WTC11 (cell line): ENCODE data around the gene SERAC1.

ENCODE experiments used
- IRF2 ChIP-seq: sonication (generic); formaldehyde crosslinking; IDR thresholded peaks from 2 replicates; pipeline ENCODE4 v1.8.0; 2022; ENCODE audit warnings: low read depth, missing genetic modification reagents, borderline replicate concordance
- KAT7 ChIP-seq: sonication (generic); formaldehyde crosslinking; IDR thresholded peaks from 2 replicates; pipeline ENCODE4 v1.8.1; 2023; ENCODE audit warnings: missing genetic modification reagents, mild to moderate bottlenecking, borderline replicate concordance
- TF ChIP-seq, protein P1 (sequence below): sonication (generic); formaldehyde crosslinking; IDR thresholded peaks from 2 replicates; pipeline ENCODE4 v1.8.0; 2023; ENCODE audit warnings: missing genetic modification reagents
- TF ChIP-seq, protein P2 (sequence below): sonication (generic); formaldehyde crosslinking; IDR thresholded peaks from 2 replicates; pipeline ENCODE4 v1.8.1; 2023; ENCODE audit warnings: mild to moderate bottlenecking, missing genetic modification reagents, borderline replicate concordance
- TF ChIP-seq, protein P3 (sequence below): fragments of 200-600 bp; IDR thresholded peaks from 2 replicates; pipeline ENCODE4 v1.8.0; 2022; ENCODE audit warnings: antibody characterized with exemption
- TF ChIP-seq, protein P4 (sequence below): sonication (generic); formaldehyde crosslinking; IDR thresholded peaks from 2 replicates; pipeline ENCODE4 v1.8.0; 2022; ENCODE audit warnings: mild to moderate bottlenecking, missing genetic modification reagents

GRCh38 chr6:158083455-158084325 lies 84.4 kb downstream of the SERAC1 start:
- TF ChIP-seq KAT7 (no peak), IRF2 (no peak)
- TF ChIP-seq, protein P1, sequence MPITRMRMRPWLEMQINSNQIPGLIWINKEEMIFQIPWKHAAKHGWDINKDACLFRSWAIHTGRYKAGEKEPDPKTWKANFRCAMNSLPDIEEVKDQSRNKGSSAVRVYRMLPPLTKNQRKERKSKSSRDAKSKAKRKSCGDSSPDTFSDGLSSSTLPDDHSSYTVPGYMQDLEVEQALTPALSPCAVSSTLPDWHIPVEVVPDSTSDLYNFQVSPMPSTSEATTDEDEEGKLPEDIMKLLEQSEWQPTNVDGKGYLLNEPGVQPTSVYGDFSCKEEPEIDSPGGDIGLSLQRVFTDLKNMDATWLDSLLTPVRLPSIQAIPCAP (CRISPR knock-in tag), result no peak
- TF ChIP-seq, protein P2, sequence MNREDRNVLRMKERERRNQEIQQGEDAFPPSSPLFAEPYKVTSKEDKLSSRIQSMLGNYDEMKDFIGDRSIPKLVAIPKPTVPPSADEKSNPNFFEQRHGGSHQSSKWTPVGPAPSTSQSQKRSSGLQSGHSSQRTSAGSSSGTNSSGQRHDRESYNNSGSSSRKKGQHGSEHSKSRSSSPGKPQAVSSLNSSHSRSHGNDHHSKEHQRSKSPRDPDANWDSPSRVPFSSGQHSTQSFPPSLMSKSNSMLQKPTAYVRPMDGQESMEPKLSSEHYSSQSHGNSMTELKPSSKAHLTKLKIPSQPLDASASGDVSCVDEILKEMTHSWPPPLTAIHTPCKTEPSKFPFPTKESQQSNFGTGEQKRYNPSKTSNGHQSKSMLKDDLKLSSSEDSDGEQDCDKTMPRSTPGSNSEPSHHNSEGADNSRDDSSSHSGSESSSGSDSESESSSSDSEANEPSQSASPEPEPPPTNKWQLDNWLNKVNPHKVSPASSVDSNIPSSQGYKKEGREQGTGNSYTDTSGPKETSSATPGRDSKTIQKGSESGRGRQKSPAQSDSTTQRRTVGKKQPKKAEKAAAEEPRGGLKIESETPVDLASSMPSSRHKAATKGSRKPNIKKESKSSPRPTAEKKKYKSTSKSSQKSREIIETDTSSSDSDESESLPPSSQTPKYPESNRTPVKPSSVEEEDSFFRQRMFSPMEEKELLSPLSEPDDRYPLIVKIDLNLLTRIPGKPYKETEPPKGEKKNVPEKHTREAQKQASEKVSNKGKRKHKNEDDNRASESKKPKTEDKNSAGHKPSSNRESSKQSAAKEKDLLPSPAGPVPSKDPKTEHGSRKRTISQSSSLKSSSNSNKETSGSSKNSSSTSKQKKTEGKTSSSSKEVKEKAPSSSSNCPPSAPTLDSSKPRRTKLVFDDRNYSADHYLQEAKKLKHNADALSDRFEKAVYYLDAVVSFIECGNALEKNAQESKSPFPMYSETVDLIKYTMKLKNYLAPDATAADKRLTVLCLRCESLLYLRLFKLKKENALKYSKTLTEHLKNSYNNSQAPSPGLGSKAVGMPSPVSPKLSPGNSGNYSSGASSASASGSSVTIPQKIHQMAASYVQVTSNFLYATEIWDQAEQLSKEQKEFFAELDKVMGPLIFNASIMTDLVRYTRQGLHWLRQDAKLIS, result no peak
- TF ChIP-seq, protein P3, sequence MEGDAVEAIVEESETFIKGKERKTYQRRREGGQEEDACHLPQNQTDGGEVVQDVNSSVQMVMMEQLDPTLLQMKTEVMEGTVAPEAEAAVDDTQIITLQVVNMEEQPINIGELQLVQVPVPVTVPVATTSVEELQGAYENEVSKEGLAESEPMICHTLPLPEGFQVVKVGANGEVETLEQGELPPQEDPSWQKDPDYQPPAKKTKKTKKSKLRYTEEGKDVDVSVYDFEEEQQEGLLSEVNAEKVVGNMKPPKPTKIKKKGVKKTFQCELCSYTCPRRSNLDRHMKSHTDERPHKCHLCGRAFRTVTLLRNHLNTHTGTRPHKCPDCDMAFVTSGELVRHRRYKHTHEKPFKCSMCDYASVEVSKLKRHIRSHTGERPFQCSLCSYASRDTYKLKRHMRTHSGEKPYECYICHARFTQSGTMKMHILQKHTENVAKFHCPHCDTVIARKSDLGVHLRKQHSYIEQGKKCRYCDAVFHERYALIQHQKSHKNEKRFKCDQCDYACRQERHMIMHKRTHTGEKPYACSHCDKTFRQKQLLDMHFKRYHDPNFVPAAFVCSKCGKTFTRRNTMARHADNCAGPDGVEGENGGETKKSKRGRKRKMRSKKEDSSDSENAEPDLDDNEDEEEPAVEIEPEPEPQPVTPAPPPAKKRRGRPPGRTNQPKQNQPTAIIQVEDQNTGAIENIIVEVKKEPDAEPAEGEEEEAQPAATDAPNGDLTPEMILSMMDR, result no peak
- TF ChIP-seq, protein P4, sequence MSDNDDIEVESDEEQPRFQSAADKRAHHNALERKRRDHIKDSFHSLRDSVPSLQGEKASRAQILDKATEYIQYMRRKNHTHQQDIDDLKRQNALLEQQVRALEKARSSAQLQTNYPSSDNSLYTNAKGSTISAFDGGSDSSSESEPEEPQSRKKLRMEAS (CRISPR knock-in tag), result no peak
